HL-60 (cell line): ENCODE measurements around the gene LETM1.

Experiments used
- SPI1 ChIP-seq: IDR thresholded peaks from 2 replicates; pipeline ENCODE4 v1.6.1; 2012; ENCODE audit warnings: low read depth, mild to moderate bottlenecking, borderline replicate concordance
- TF ChIP-seq, protein P1 (sequence below): IDR thresholded peaks from one replicate; pipeline ENCODE4 v1.5.1; 2011; ENCODE audit warnings: low read length, control low read depth, inconsistent platforms; ENCODE audit not compliant: insufficient read depth
- TF ChIP-seq, protein P2 (sequence below): IDR thresholded peaks from 2 replicates; pipeline ENCODE4 v1.6.1; 2012; ENCODE audit warnings: low read depth; ENCODE audit not compliant: insufficient replicate concordance

DNA sequence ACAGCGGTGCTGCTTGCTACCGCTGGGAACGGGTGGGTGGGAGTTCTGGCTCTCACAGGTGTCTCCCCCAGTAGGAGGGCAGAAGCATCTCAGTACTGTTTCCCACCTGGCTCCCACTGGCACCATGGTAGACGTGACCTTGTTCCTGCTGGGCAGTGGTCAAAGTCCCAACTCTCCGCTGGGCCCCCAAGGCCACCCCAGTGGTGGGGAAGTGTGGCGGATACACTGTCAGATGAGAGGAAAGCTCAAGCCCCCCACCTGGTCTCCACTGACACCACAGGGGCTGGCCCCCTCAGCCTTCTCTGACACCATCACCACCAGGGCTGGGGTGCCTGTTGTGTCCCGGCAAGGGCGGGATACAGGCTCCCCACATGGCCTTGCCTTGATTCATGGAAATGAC, 24.6 kb downstream of the LETM1 start:
- TF ChIP-seq, protein P1, sequence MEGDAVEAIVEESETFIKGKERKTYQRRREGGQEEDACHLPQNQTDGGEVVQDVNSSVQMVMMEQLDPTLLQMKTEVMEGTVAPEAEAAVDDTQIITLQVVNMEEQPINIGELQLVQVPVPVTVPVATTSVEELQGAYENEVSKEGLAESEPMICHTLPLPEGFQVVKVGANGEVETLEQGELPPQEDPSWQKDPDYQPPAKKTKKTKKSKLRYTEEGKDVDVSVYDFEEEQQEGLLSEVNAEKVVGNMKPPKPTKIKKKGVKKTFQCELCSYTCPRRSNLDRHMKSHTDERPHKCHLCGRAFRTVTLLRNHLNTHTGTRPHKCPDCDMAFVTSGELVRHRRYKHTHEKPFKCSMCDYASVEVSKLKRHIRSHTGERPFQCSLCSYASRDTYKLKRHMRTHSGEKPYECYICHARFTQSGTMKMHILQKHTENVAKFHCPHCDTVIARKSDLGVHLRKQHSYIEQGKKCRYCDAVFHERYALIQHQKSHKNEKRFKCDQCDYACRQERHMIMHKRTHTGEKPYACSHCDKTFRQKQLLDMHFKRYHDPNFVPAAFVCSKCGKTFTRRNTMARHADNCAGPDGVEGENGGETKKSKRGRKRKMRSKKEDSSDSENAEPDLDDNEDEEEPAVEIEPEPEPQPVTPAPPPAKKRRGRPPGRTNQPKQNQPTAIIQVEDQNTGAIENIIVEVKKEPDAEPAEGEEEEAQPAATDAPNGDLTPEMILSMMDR: no peak
- TF ChIP-seq, protein P2, sequence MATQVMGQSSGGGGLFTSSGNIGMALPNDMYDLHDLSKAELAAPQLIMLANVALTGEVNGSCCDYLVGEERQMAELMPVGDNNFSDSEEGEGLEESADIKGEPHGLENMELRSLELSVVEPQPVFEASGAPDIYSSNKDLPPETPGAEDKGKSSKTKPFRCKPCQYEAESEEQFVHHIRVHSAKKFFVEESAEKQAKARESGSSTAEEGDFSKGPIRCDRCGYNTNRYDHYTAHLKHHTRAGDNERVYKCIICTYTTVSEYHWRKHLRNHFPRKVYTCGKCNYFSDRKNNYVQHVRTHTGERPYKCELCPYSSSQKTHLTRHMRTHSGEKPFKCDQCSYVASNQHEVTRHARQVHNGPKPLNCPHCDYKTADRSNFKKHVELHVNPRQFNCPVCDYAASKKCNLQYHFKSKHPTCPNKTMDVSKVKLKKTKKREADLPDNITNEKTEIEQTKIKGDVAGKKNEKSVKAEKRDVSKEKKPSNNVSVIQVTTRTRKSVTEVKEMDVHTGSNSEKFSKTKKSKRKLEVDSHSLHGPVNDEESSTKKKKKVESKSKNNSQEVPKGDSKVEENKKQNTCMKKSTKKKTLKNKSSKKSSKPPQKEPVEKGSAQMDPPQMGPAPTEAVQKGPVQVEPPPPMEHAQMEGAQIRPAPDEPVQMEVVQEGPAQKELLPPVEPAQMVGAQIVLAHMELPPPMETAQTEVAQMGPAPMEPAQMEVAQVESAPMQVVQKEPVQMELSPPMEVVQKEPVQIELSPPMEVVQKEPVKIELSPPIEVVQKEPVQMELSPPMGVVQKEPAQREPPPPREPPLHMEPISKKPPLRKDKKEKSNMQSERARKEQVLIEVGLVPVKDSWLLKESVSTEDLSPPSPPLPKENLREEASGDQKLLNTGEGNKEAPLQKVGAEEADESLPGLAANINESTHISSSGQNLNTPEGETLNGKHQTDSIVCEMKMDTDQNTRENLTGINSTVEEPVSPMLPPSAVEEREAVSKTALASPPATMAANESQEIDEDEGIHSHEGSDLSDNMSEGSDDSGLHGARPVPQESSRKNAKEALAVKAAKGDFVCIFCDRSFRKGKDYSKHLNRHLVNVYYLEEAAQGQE: no peak
- TF ChIP-seq SPI1: no peak
